CD14-positive monocyte (primary cell): ENCODE data around the gene PROB1. TPM values are rescaled to one million over a fixed set of nuclear protein-coding genes. Genes with fewer than 3 reads are reported as not detected.
"Not testable (repeated sequence)": the region's sequence is repeated elsewhere in the genome, so short reads cannot be mapped to it uniquely, and the experiment has no call there.

Experiments used
- DNase-seq, 3 donors: peaks; one replicate each; pipeline ENCODE4 v3.0.0-alpha.2; 2011 to 2022
- H2AFZ ChIP-seq: 2 replicates; pipeline ENCODE4 v1.6.0; 2012; ENCODE audit warnings: mild to moderate bottlenecking, low read depth, low read length, inconsistent platforms; ENCODE audit not compliant: insufficient read depth, poor library complexity, severe bottlenecking
- H3K27ac ChIP-seq, 2 donors: 1 replicate in 1 of 2; 2 replicates in 1 of 2; pipeline ENCODE4 v1.5.1; 2012 to 2013; ENCODE audit warnings: low read length in 2 of 2, control low read depth in 1 of 2, inconsistent platforms in 1 of 2, low read depth in 1 of 2, mild to moderate bottlenecking in 1 of 2
- H3K27me3 ChIP-seq, 2 donors: one replicate each; pipeline versions ENCODE4 v1.6.0 to v1.6.1; 2011 to 2013; ENCODE audit warnings: low read length in 2 of 2; ENCODE audit not compliant: control insufficient read depth in 2 of 2, insufficient read depth in 2 of 2
- H3K36me3 ChIP-seq, 2 donors: replicated peaks in 1 of 2; 1 replicate in 1 of 2; 2 replicates in 1 of 2; pipeline versions ENCODE4 v1.5.1 to v1.6.1; 2012 to 2013; ENCODE audit warnings: low read length in 2 of 2, control low read depth in 1 of 2, inconsistent platforms in 1 of 2, mild to moderate bottlenecking in 1 of 2; ENCODE audit not compliant: insufficient read depth in 2 of 2, control insufficient read depth in 1 of 2
- H3K4me1 ChIP-seq, 2 donors: 1 replicate in 1 of 2; 2 replicates in 1 of 2; pipeline versions ENCODE4 v1.5.1 to v1.6.1; 2012 to 2013; ENCODE audit warnings: low read length in 2 of 2, control low read depth in 1 of 2, inconsistent platforms in 1 of 2, mild to moderate bottlenecking in 1 of 2, moderate library complexity in 1 of 2; ENCODE audit not compliant: insufficient read depth in 2 of 2, control insufficient read depth in 1 of 2
- H3K4me2 ChIP-seq: replicated peaks from 2 replicates; pipeline ENCODE3; 2012; ENCODE audit warnings: low read length, moderate library complexity, mild to moderate bottlenecking; ENCODE audit not compliant: poor library complexity, severe bottlenecking; ENCODE audit errors: extremely low read depth
- H3K4me3 ChIP-seq, 3 experiments: fragments of 200-600 bp in 1 of 3; sonication (generic) in 1 of 3; replicated peaks in 1 of 3; 1 replicate in 2 of 3; 2 replicates in 1 of 3; pipeline ENCODE4 v1.5.1; 2011 to 2013; ENCODE audit warnings: low read length in 3 of 3, mild to moderate bottlenecking in 3 of 3, control low read depth in 2 of 3, low read depth in 2 of 3, inconsistent platforms in 1 of 3, moderate library complexity in 1 of 3
- H3K79me2 ChIP-seq: 2 replicates; pipeline ENCODE4 v1.6.0; 2012; ENCODE audit warnings: mild to moderate bottlenecking, control low read depth, inconsistent platforms, low read length, moderate library complexity; ENCODE audit not compliant: insufficient read depth
- H3K9ac ChIP-seq: 2 replicates; pipeline ENCODE4 v1.6.0; 2017; ENCODE audit warnings: low read length, mild to moderate bottlenecking; ENCODE audit not compliant: insufficient read depth, poor library complexity, severe bottlenecking
- H3K9me3 ChIP-seq, 2 donors: replicated peaks in 1 of 2; 1 replicate in 1 of 2; 2 replicates in 1 of 2; pipeline versions ENCODE4 v1.5.1 to v1.6.1; 2012 to 2013; ENCODE audit warnings: low read length in 2 of 2, control low read depth in 1 of 2; ENCODE audit not compliant: control insufficient read depth in 1 of 2, insufficient read depth in 1 of 2
- H4K20me1 ChIP-seq: 2 replicates; pipeline ENCODE4 v1.6.0; 2012; ENCODE audit warnings: mild to moderate bottlenecking, low read length, control low read depth, moderate library complexity; ENCODE audit not compliant: insufficient read depth
- H3K27ac Mint-ChIP-seq, 7 donors: one replicate each; pipeline ENCODE4 v1.8.0; 2020; ENCODE audit warnings: mild to moderate bottlenecking in 7 of 7, mixed read lengths in 7 of 7, moderate library complexity in 6 of 7, inconsistent platforms in 2 of 7
- H3K27me3 Mint-ChIP-seq, 3 donors: one replicate each; pipeline ENCODE4 v1.8.0; 2021 to 2022; ENCODE audit warnings: low read depth in 3 of 3, mild to moderate bottlenecking in 3 of 3, mixed read lengths in 3 of 3, moderate library complexity in 3 of 3, inconsistent platforms in 1 of 3
- H3K36me3 Mint-ChIP-seq, 2 donors: one replicate each; pipeline ENCODE4 v1.8.0; 2020; ENCODE audit warnings: mixed read lengths in 2 of 2, inconsistent platforms in 1 of 2, mild to moderate bottlenecking in 1 of 2
- H3K4me1 Mint-ChIP-seq: one replicate; pipeline ENCODE4 v1.8.0; 2020; ENCODE audit warnings: mild to moderate bottlenecking, mixed read lengths
- H3K4me3 Mint-ChIP-seq, 2 donors: one replicate each; pipeline ENCODE4 v1.8.0; 2020; ENCODE audit warnings: mild to moderate bottlenecking in 2 of 2, mixed read lengths in 2 of 2, moderate library complexity in 1 of 2
- H3K9me3 Mint-ChIP-seq, 7 donors: one replicate each; pipeline ENCODE4 v1.8.0; 2020 to 2022; ENCODE audit warnings: mixed read lengths in 7 of 7, mild to moderate bottlenecking in 6 of 7, moderate library complexity in 6 of 7, inconsistent platforms in 2 of 7
- WGBS: methylation state at CpG from one replicate; pipeline ENCODE4 v1.1.5; 2013; ENCODE audit warnings: missing lambda C conversion rate; ENCODE audit not compliant: insufficient coverage; 5-methylcytosine and 5-hydroxymethylcytosine counted together
- intact Hi-C, 2 donors: fragments of 100-400 bp; cut with micrococcal nuclease; formaldehyde crosslinking; loops; one replicate each; pipeline versions ENCODE4 v1.15.0 to v1.15.1; 2023
- polyA plus RNA-seq, 3 donors: library from polyadenylated mRNA; depleted of rRNA in 1 of 3; unstranded in 2 of 3; stranded (reverse) in 1 of 3; fragments of 300-500 nt in 2 of 3; fragments of >200 nt in 1 of 3; fragmentation: Illumina TruSeq in 2 of 3; gene quantifications; 1 replicate in 2 of 3; 2 replicates in 1 of 3; pipeline ENCODE4 v1.2.3, GENCODE V29; 2012 to 2021
- TF ChIP-seq, protein P1 (sequence below): fragments of 200-600 bp; IDR thresholded peaks from one replicate; pipeline ENCODE4 v1.8.0; 2022; ENCODE audit warnings: antibody characterized with exemption, mild to moderate bottlenecking

Gene PROB1
- polyA plus RNA-seq, 3 donors, result 0.05 to 0.11 TPM; not detected in 1

DNA sequence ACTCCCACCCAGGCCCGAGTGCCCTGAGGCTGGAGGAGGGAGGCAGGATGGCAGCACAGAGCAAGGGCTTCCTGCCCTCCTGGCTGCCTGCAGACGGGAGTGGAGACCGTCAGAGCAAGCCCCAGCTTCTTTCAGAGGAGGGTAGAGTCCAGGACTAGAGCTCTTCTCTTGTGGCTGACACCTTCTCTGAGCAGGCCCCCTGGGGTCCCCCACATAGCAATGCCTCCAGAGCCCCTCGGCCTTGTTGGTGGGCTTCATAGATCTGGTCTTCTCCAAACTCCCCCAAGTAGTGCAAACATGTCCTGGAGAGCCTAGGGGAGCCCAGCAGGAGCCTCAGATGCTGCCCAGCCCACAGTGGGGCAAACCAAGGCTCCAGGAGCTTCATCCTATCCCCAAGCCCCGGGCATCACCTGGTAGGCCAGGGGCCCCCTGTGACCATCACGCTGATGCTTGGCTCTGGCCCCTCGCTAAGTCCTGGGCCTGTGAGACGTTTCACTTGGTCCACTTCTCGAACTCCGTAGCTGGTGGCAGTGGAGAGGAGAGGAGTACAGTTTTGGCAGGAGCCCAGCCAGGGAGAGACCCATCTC is 7.2 kb downstream of the PROB1 start:
- H3K27ac Mint-ChIP-seq, result no peak overlapping the region
- H3K27me3 Mint-ChIP-seq, result peaks cover 25 to 36% (median 31%) of the 10 kb centered on the region in 3 donors
- Histone ChIP-seq H3K9ac (no peak overlapping the region), H3K79me2 (no peaks in the 10 kb centered on the region), H4K20me1 (no peaks in the 10 kb centered on the region), H3K4me2 (no peak overlapping the region), H3K9me3 (no peaks in the 10 kb centered on the region), H3K27me3 (peaks cover 6 to 20% of the 10 kb centered on the region in 2 donors), H2AFZ (no peak overlapping the region), H3K4me1 (peaks cover 33 to 44% of the 10 kb centered on the region in 2 donors), H3K4me3 (no peak overlapping the region), H3K36me3 (no peaks in the 10 kb centered on the region), H3K27ac (no peak overlapping the region)
- DNase-seq, result no peak
- H3K4me1 Mint-ChIP-seq, result peaks cover 50% of the 10 kb centered on the region
- 22% methylated on average over 8 of the region's 10 CpGs for WGBS
- H3K36me3 Mint-ChIP-seq, result peaks cover 5% of the 10 kb centered on the region in 2 donors
- intact Hi-C loops, result no loop called here
- H3K4me3 Mint-ChIP-seq, result no peak overlapping the region
- TF ChIP-seq, protein P1, sequence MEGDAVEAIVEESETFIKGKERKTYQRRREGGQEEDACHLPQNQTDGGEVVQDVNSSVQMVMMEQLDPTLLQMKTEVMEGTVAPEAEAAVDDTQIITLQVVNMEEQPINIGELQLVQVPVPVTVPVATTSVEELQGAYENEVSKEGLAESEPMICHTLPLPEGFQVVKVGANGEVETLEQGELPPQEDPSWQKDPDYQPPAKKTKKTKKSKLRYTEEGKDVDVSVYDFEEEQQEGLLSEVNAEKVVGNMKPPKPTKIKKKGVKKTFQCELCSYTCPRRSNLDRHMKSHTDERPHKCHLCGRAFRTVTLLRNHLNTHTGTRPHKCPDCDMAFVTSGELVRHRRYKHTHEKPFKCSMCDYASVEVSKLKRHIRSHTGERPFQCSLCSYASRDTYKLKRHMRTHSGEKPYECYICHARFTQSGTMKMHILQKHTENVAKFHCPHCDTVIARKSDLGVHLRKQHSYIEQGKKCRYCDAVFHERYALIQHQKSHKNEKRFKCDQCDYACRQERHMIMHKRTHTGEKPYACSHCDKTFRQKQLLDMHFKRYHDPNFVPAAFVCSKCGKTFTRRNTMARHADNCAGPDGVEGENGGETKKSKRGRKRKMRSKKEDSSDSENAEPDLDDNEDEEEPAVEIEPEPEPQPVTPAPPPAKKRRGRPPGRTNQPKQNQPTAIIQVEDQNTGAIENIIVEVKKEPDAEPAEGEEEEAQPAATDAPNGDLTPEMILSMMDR, result no peak
- H3K9me3 Mint-ChIP-seq, result peaks cover 0 to 5% (median 2%) of the 10 kb centered on the region in 7 donors

DNA sequence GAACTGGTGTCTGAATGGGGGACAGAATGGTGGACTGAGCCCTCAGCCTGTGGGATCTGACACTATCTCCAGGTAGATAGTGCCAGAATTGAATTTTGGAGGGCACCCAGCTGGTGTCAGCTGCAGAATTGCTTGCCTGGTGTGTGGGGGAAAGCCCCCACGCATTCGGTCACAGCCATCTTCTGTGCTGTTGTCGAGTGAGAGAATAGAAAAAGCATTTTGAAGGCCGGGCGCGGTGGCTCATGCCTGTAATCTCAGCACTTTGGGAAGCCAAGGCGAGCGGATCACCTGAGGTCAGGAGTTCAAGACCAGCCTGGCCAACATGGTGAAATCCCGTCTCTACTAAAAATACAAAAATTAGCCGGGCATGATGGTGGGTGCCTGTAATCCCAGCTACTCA is 7.9 kb downstream of the PROB1 start:
- intact Hi-C loops, result not testable (repeated sequence)

More for the DNA sequence above, 7.9 kb downstream of the PROB1 start:
- H3K79me2 ChIP-seq, H3K36me3 ChIP-seq, H2AFZ ChIP-seq, H3K36me3 Mint-ChIP-seq, H3K9me3 Mint-ChIP-seq, H3K27ac ChIP-seq, DNase-seq, H3K4me3 ChIP-seq, H3K9ac ChIP-seq, H3K27ac Mint-ChIP-seq, H4K20me1 ChIP-seq, H3K9me3 ChIP-seq, H3K4me2 ChIP-seq, H3K4me3 Mint-ChIP-seq: not testable (repeated sequence)
- Histone ChIP-seq H3K27me3 (peaks cover 2 to 13% of the 10 kb centered on the region in 2 donors), H3K4me1 (peaks cover 28 to 36% of the 10 kb centered on the region in 2 donors)
- Mint-ChIP-seq H3K4me1 (peaks cover 50% of the 10 kb centered on the region), H3K27me3 (peaks cover 23 to 33% (median 25%) of the 10 kb centered on the region in 3 donors)
- 90% methylated on average over 3 of the region's 10 CpGs for WGBS
